Peyer's patch (tissue), 4 donors: Measurements from ENCODE around the gene TTLL12.

ENCODE experiments used
- POLR2A ChIP-seq, 2 donors: fragments of 450-650 bp; IDR thresholded peaks; one replicate each; pipeline ENCODE4 v1.5.1; 2017; ENCODE audit warnings: antibody characterized with exemption in 2 of 2, mild to moderate bottlenecking in 2 of 2, moderate library complexity in 2 of 2
- TF ChIP-seq, protein P1 (sequence below), 6 experiments: fragments of 450-650 bp in 4 of 6; fragments of 200-600 bp in 2 of 6; sonication (generic) in 1 of 6; IDR thresholded peaks; one replicate each; pipeline ENCODE4 v1.5.1; 2017 to 2019; ENCODE audit warnings: antibody characterized with exemption in 6 of 6, mild to moderate bottlenecking in 3 of 6, moderate library complexity in 1 of 6

DNA sequence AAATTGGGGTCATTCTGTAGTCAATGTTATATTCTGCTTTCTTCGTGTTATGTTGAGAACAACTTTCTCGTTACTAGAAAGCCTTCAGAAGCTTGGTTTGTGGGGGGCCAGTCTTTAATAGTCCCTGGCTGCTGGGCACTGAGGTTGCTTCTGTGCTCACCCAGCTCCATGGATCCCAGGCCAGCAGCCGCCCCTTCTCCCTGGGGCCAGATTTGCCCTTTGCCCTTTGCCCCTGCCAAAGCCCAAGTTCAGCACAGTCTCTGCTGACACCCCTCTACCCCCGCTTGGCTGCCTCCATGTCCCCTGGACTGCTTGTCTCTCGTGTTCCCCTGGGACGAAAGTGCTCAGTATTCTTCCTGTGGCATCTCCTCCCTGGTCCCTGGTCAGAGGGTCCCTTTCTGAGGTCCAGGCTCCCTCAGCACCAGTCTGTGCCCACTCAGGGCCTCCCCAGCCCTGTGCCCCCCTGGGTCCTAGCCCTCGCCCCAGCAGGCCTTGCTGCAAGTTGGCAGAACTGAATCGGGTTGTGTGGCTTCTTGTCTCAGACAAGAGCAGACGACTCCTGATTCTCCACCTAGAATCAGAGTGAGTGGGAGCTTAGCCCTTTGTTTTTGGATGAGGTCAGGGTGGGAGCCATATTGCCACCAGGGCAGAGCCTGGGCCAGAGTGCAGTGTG lies 28.9 kb downstream of the TTLL12 start:
- TF ChIP-seq, protein P1, sequence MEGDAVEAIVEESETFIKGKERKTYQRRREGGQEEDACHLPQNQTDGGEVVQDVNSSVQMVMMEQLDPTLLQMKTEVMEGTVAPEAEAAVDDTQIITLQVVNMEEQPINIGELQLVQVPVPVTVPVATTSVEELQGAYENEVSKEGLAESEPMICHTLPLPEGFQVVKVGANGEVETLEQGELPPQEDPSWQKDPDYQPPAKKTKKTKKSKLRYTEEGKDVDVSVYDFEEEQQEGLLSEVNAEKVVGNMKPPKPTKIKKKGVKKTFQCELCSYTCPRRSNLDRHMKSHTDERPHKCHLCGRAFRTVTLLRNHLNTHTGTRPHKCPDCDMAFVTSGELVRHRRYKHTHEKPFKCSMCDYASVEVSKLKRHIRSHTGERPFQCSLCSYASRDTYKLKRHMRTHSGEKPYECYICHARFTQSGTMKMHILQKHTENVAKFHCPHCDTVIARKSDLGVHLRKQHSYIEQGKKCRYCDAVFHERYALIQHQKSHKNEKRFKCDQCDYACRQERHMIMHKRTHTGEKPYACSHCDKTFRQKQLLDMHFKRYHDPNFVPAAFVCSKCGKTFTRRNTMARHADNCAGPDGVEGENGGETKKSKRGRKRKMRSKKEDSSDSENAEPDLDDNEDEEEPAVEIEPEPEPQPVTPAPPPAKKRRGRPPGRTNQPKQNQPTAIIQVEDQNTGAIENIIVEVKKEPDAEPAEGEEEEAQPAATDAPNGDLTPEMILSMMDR (IDR thresholded peaks at IDR 0.05): no peak
- no peak for TF ChIP-seq POLR2A (IDR thresholded peaks at IDR 0.05)
